ENCODE measurements around the gene TAS2R40. TPM values are rescaled to one million over a fixed set of nuclear protein-coding genes. Genes with fewer than 3 reads are reported as not detected.

Gene TAS2R40
- total RNA-seq, 4 donors from 2014 or later: not detected

DNA sequence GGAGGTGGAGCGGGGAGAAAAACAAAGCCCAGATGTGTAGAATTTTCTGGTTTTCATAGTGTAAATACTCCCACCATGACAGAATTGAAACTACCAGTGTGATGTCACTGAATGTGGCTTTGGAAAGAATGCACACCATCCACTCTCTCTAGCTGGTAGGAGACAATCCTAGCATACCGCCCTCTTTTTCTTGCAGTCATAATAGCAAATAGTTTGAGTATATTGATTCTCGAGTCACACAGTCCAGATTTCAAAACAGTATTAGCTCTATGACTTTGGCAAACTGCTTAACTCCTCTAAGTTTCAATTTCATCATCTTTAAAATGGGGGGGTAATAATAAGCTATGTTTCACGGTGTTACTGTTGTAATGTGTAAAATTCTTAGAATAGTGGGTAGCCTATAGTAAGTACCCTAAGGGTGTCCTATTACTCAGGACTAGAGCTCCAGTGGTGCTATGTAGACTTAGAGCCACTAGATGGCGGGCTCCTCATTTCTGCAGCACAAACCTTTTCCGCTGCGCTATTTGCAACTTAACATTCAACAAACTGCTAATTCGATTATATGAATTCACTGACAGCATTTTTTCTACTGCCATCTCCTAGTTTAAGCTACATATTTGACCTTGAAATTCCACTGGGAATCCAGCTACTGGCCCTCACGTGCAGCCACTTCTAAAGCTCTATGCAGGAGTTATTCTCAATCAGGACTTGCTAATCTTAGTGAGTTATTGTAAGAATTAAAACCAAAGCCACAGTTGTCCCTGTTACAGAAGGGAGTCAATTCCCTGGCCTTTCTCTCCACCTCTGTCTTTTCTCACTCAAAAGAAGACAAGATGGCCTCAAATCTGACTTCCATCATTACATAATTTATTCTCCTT is 18.7 kb downstream of the TAS2R40 start:
- peak; percentile 75 for DNase-seq
- peaks cover 0 to 4% of the 10 kb centered on the region in 2 donors for H3K9me3 ChIP-seq
- no peaks in the 10 kb centered on the region for H3K36me3 ChIP-seq
- H3K4me3 ChIP-seq: no peak overlapping the region
- H3K27me3 ChIP-seq: no peaks in the 10 kb centered on the region
- TF ChIP-seq, protein P1, sequence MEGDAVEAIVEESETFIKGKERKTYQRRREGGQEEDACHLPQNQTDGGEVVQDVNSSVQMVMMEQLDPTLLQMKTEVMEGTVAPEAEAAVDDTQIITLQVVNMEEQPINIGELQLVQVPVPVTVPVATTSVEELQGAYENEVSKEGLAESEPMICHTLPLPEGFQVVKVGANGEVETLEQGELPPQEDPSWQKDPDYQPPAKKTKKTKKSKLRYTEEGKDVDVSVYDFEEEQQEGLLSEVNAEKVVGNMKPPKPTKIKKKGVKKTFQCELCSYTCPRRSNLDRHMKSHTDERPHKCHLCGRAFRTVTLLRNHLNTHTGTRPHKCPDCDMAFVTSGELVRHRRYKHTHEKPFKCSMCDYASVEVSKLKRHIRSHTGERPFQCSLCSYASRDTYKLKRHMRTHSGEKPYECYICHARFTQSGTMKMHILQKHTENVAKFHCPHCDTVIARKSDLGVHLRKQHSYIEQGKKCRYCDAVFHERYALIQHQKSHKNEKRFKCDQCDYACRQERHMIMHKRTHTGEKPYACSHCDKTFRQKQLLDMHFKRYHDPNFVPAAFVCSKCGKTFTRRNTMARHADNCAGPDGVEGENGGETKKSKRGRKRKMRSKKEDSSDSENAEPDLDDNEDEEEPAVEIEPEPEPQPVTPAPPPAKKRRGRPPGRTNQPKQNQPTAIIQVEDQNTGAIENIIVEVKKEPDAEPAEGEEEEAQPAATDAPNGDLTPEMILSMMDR (IDR thresholded peaks at IDR 0.05): peak; percentile 86 to 95 (median 89)
- TF ChIP-seq POLR2AphosphoS5 (IDR thresholded peaks at IDR 0.05) (no peak), POLR2A (IDR thresholded peaks at IDR 0.05) (no peak), EP300 (IDR thresholded peaks at IDR 0.05; ENCODE audit: low read depth) (no peak)
- intact Hi-C loops (cut with DNase I; ENCODE audit: low total_unique reads): loop anchor here (2.0 to 5.0 kb wide), 2 partner anchors 67 to 176 kb away; no protein-coding TSS in a partner anchor
- no peak overlapping the region for H3K27ac ChIP-seq
- 14 to 18% methylated on average over 9 of the region's 9 CpGs for WGBS, 2 donors (ENCODE audit: low coverage in 1 of 2)
- in situ Hi-C loops (cut with MboI; ENCODE audit: low pct_ligation_motif_present in 1 of 4, low pct_unique_long_range_greater_than_20kb in 1 of 4, low sequenced_read_pairs in 3 of 4): loop anchor here in 3 of 4 donors (5.0 to 10.0 kb wide), 4 partner anchors 62 to 174 kb away; partner anchors contain the start of gene EPHA1 (in 1 of the 3)
- H3K4me1 ChIP-seq: peaks cover 0 to 30% (median 9%) of the 10 kb centered on the region in 4 donors

DNA sequence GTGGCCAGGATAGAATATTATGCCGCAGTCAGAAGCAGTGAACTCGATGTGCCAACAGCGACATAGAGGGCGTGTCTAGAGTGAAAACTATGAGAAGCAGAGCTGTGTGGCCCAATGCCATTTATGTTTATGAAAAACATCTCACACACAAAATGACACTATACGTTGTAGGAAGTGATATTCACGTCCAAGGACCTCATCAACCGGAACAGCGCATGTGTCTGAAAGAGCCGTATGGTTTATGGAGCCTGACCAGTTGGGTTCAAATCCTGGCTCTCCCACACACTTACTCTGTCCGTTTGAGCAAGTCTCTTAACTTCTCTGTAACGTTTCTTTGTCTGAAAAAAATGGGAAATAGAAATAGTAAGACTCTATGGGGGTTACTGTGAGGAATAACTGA is 20.5 kb downstream of the TAS2R40 start:
- Histone ChIP-seq H3K27me3 (no peaks in the 10 kb centered on the region), H3K4me3 (no peak overlapping the region), H3K4me1 (peaks cover 0 to 32% (median 11%) of the 10 kb centered on the region in 4 donors), H3K27ac (no peak overlapping the region), H3K9me3 (no peaks in the 10 kb centered on the region), H3K36me3 (no peaks in the 10 kb centered on the region)
- in situ Hi-C loops (cut with MboI; ENCODE audit: low pct_ligation_motif_present in 1 of 4, low pct_unique_long_range_greater_than_20kb in 1 of 4, low sequenced_read_pairs in 3 of 4) (loop anchor here in 3 of 4 donors (5.0 to 10.0 kb wide), 4 partner anchors 60 to 172 kb away; partner anchors contain the start of gene EPHA1 (in 1 of the 3)), intact Hi-C loops (cut with DNase I; ENCODE audit: low total_unique reads) (loop anchor here (5.0 kb wide), 1 partner anchor 65 kb away; no protein-coding TSS in a partner anchor)
- TF ChIP-seq POLR2A (IDR thresholded peaks at IDR 0.05): no peak
- TF ChIP-seq EP300 (IDR thresholded peaks at IDR 0.05; ENCODE audit: low read depth): no peak
- TF ChIP-seq, protein P1 (IDR thresholded peaks at IDR 0.05): no peak
- TF ChIP-seq POLR2AphosphoS5 (IDR thresholded peaks at IDR 0.05): no peak
- no peak for DNase-seq
- WGBS, 2 donors (ENCODE audit: low coverage in 1 of 2): 80 to 81% methylated on average over 10 to 11 of the region's 11 CpGs

DNA sequence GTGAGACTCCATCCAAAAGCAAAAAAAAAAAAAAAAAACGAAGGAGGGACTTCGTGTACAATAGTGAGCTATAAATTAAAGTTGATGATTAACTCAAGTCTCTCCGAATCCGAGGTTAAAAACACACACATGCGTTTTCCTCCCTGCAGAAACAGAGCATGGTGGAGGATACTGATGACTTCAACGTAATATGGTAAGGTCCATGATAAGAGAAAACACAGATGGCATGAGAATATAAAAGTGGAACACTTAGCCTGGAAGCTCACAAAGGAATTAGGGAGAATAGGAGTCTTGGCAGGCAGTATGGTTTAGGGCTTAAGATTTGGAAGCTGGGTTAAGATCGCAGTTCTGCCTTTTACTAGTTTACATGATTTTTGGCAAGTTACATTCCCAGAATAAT is 21.3 kb downstream of the TAS2R40 start:
- in situ Hi-C loops (cut with MboI; ENCODE audit: low pct_ligation_motif_present in 1 of 4, low pct_unique_long_range_greater_than_20kb in 1 of 4, low sequenced_read_pairs in 3 of 4): loop anchor here in 3 of 4 donors (5.0 to 10.0 kb wide), 4 partner anchors 59 to 172 kb away; partner anchors contain the start of gene EPHA1 (in 1 of the 3)
- intact Hi-C loops (cut with DNase I; ENCODE audit: low total_unique reads): loop anchor here (5.0 kb wide), 1 partner anchor 64 kb away; no protein-coding TSS in a partner anchor
- peaks cover 0 to 35% (median 11%) of the 10 kb centered on the region in 4 donors for H3K4me1 ChIP-seq
- H3K36me3 ChIP-seq: no peaks in the 10 kb centered on the region
- DNase-seq: no peak
- no peaks in the 10 kb centered on the region for H3K9me3 ChIP-seq
- peak overlapping the region; percentile 49 to 65 (median 61) for H3K27ac ChIP-seq
- H3K4me3 ChIP-seq: no peak overlapping the region
- 34 to 41% methylated on average over 7 of the region's 7 CpGs for whole genome bisulfite sequencing, 2 donors (ENCODE audit: low coverage in 1 of 2)
- no peak for TF ChIP-seq POLR2AphosphoS5 (IDR thresholded peaks at IDR 0.05)
- TF ChIP-seq EP300 (IDR thresholded peaks at IDR 0.05; ENCODE audit: low read depth): no peak
- no peak for TF ChIP-seq POLR2A (IDR thresholded peaks at IDR 0.05)
- TF ChIP-seq, protein P1 (IDR thresholded peaks at IDR 0.05): no peak
- H3K27me3 ChIP-seq: no peaks in the 10 kb centered on the region

DNA sequence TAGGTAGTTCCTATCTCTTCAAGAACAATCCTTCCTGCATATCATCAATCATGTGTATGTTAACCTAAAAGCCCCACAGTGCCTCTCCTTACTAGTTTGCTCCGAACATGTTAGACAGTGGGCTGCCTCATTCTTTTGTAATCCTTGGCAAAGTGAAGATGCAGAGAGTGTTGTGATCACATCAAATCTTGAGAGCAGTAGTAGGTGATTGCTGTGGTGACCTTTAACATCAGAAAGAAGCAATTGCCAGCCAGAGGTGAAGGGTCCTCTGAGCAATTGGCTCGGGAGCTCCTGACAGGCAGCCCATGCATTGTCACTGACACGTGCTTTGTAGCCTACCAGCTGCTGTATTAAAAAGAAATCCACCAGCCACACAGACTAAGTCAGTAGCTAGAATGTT is 21.8 kb downstream of the TAS2R40 start:
- intact Hi-C loops (cut with DNase I; ENCODE audit: low total_unique reads): loop anchor here (5.0 kb wide), 1 partner anchor 64 kb away; no protein-coding TSS in a partner anchor
- H3K27ac ChIP-seq: peak overlapping the region; percentile 49 to 65 (median 61)
- H3K4me3 ChIP-seq: no peak overlapping the region
- H3K9me3 ChIP-seq: no peaks in the 10 kb centered on the region
- no peak for TF ChIP-seq EP300 (IDR thresholded peaks at IDR 0.05; ENCODE audit: low read depth)
- no peak for TF ChIP-seq POLR2A (IDR thresholded peaks at IDR 0.05)
- TF ChIP-seq, protein P1 (IDR thresholded peaks at IDR 0.05): no peak
- TF ChIP-seq POLR2AphosphoS5 (IDR thresholded peaks at IDR 0.05): no peak
- in situ Hi-C loops (cut with MboI; ENCODE audit: low pct_ligation_motif_present in 1 of 4, low pct_unique_long_range_greater_than_20kb in 1 of 4, low sequenced_read_pairs in 3 of 4): loop anchor here in 3 of 4 donors (5.0 to 10.0 kb wide), 4 partner anchors 59 to 171 kb away; partner anchors contain the start of gene EPHA1 (in 1 of the 3)
- H3K36me3 ChIP-seq: no peaks in the 10 kb centered on the region
- peaks cover 0 to 40% (median 13%) of the 10 kb centered on the region in 4 donors for H3K4me1 ChIP-seq
- no peak for DNase-seq
- 29 to 50% methylated on average over 1 to 3 of the region's 3 CpGs for WGBS, 2 donors (ENCODE audit: low coverage in 1 of 2)
- H3K27me3 ChIP-seq: no peaks in the 10 kb centered on the region
